Karpas-422 (cell line): ENCODE measurements around the gene CCNJL. TPM values are rescaled to one million over a fixed set of nuclear protein-coding genes. Genes with fewer than 3 reads are reported as not detected.

Source experiments
- DNase-seq: peaks from one replicate; pipeline ENCODE4 v3.0.0-alpha.2; 2015
- H2AFZ ChIP-seq: fragments of 200-600 bp; sonication (generic); 2 replicates; pipeline ENCODE4 v1.6.1; 2014; ENCODE audit warnings: antibody characterized with exemption, low read length, mixed read lengths
- H3K27ac ChIP-seq: fragments of 200-600 bp; sonication (generic); 2 replicates; pipeline ENCODE4 v1.5.1; 2014; ENCODE audit warnings: mild to moderate bottlenecking, low read length, moderate library complexity
- H3K27me3 ChIP-seq: fragments of 200-600 bp; sonication (generic); 2 replicates; pipeline ENCODE4 v1.6.1; 2014; ENCODE audit warnings: low read length, mixed read lengths
- H3K36me3 ChIP-seq: fragments of 200-600 bp; sonication (generic); 2 replicates; pipeline ENCODE4 v1.6.1; 2014; ENCODE audit warnings: low read length, mixed read lengths; ENCODE audit not compliant: insufficient read depth
- H3K4me1 ChIP-seq: fragments of 200-600 bp; sonication (generic); 2 replicates; pipeline ENCODE4 v1.6.1; 2014; ENCODE audit warnings: mild to moderate bottlenecking, low read length, mixed read lengths
- H3K4me2 ChIP-seq: fragments of 200-600 bp; sonication (generic); 2 replicates; pipeline ENCODE4 v1.6.1; 2014; ENCODE audit warnings: low read length, low read depth, mild to moderate bottlenecking; ENCODE audit not compliant: poor library complexity, severe bottlenecking
- H3K4me3 ChIP-seq: fragments of 200-600 bp; sonication (generic); 2 replicates; pipeline ENCODE4 v1.5.1; 2014; ENCODE audit warnings: mild to moderate bottlenecking, antibody characterized with exemption, low read length, mixed read lengths
- H3K79me2 ChIP-seq: fragments of 200-600 bp; sonication (generic); 2 replicates; pipeline ENCODE4 v1.6.1; 2014; ENCODE audit warnings: mild to moderate bottlenecking, low read length, mixed read lengths
- H3K9ac ChIP-seq: fragments of 200-600 bp; sonication (generic); 2 replicates; pipeline ENCODE4 v1.6.0; 2014; ENCODE audit warnings: low read length
- H3K9me2 ChIP-seq: fragments of 200-600 bp; sonication (generic), shearing (Covaris generic); replicated peaks from 2 replicates; pipeline ENCODE4 v1.6.0; 2014; ENCODE audit warnings: mild to moderate bottlenecking, low read length, moderate library complexity; ENCODE audit not compliant: insufficient read depth
- H3K9me3 ChIP-seq: fragments of 300-700, 200-600 bp; sonication (generic); 2 replicates; pipeline ENCODE4 v1.6.1; 2014; ENCODE audit warnings: low read length, mixed read lengths
- H4K20me1 ChIP-seq: fragments of 200-600 bp; sonication (generic); 2 replicates; pipeline ENCODE4 v1.6.1; 2014; ENCODE audit warnings: mild to moderate bottlenecking, antibody characterized with exemption, low read length, low read depth; ENCODE audit not compliant: insufficient read depth
- total RNA-seq: library from RNA; depleted of rRNA; stranded (reverse); fragments of >200 nt; shearing (Covaris generic); gene quantifications from 2 replicates; pipeline ENCODE4 v1.2.3, GENCODE V29; 2014; ENCODE audit warnings: low replicate concordance

CCNJL gene
- total RNA-seq, 1 experiment from 2014 or later = not detected

GRCh38 chr5:160325716-160326115 is 13.4 kb upstream of the CCNJL start:
- no peak overlapping the region for H3K4me2 ChIP-seq
- no peak overlapping the region for H3K9ac ChIP-seq
- H4K20me1 ChIP-seq = no peaks in the 10 kb centered on the region
- no peaks in the 10 kb centered on the region for H3K36me3 ChIP-seq
- H3K9me2 ChIP-seq = no peaks in the 10 kb centered on the region
- no peaks in the 10 kb centered on the region for H3K9me3 ChIP-seq
- no peak overlapping the region for H3K27ac ChIP-seq
- H2AFZ ChIP-seq = no peak overlapping the region
- DNase-seq = no peak
- no peak overlapping the region for H3K4me3 ChIP-seq
- no peaks in the 10 kb centered on the region for H3K79me2 ChIP-seq
- no peaks in the 10 kb centered on the region for H3K4me1 ChIP-seq
- H3K27me3 ChIP-seq = no peaks in the 10 kb centered on the region

GRCh38 chr5:160324886-160325285 is 12.5 kb upstream of the CCNJL start:
- H3K79me2 ChIP-seq = no peaks in the 10 kb centered on the region

DNA sequence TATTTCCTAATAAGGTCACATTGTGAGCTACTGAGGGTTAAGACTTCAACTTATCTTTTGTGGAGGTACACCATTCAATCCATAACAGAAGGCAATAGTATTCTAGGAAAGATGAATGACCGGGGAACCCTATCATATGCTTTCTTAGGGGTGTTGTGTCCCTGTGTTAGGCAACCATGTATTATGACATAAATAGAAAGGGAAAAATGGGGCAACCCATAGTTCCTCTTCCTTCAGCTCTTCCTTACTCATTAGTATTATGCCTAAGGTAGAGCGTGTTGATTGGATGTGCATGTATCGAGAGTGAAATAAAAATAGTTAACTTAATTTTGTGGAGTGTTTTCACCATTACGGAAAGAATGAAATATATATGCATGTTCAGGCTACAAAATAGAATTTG is 6.0 kb upstream of the CCNJL start:
- no peak for DNase-seq
- H3K4me2 ChIP-seq = no peak overlapping the region
- no peaks in the 10 kb centered on the region for H3K27me3 ChIP-seq
- no peaks in the 10 kb centered on the region for H3K36me3 ChIP-seq
- no peaks in the 10 kb centered on the region for H3K9me2 ChIP-seq
- no peaks in the 10 kb centered on the region for H3K79me2 ChIP-seq
- H3K9me3 ChIP-seq = no peaks in the 10 kb centered on the region
- no peak overlapping the region for H3K27ac ChIP-seq
- no peak overlapping the region for H2AFZ ChIP-seq
- H3K9ac ChIP-seq = no peak overlapping the region
- H3K4me1 ChIP-seq = no peaks in the 10 kb centered on the region
- no peaks in the 10 kb centered on the region for H4K20me1 ChIP-seq
- no peak overlapping the region for H3K4me3 ChIP-seq

More at GRCh38 chr5:160324886-160325285, 12.5 kb upstream of the CCNJL start:
- H3K4me1 ChIP-seq = no peaks in the 10 kb centered on the region
- no peaks in the 10 kb centered on the region for H3K9me3 ChIP-seq
- H3K4me2 ChIP-seq = no peak overlapping the region
- no peak overlapping the region for H3K9ac ChIP-seq
- H3K27ac ChIP-seq = no peak overlapping the region
- no peaks in the 10 kb centered on the region for H3K9me2 ChIP-seq
- H2AFZ ChIP-seq = no peak overlapping the region
- H4K20me1 ChIP-seq = no peaks in the 10 kb centered on the region
- no peaks in the 10 kb centered on the region for H3K27me3 ChIP-seq
- no peak overlapping the region for H3K4me3 ChIP-seq
- H3K36me3 ChIP-seq = no peaks in the 10 kb centered on the region
- DNase-seq = no peak

GRCh38 chr5:160317434-160317833 is 5.1 kb upstream of the CCNJL start:
- no peak for DNase-seq
- Histone ChIP-seq H3K27me3 (no peaks in the 10 kb centered on the region), H3K4me3 (no peak overlapping the region), H3K27ac (no peak overlapping the region), H3K79me2 (no peaks in the 10 kb centered on the region), H4K20me1 (no peaks in the 10 kb centered on the region), H3K9me2 (no peaks in the 10 kb centered on the region), H3K4me2 (no peak overlapping the region), H3K9ac (no peak overlapping the region), H3K4me1 (no peaks in the 10 kb centered on the region), H3K36me3 (no peaks in the 10 kb centered on the region), H3K9me3 (no peaks in the 10 kb centered on the region), H2AFZ (no peak overlapping the region)

- H3K27ac ChIP-seq = no peak overlapping the region
- H3K4me1 ChIP-seq = no peaks in the 10 kb centered on the region
- no peak overlapping the region for H3K9ac ChIP-seq
- H3K79me2 ChIP-seq = no peaks in the 10 kb centered on the region
- H3K4me2 ChIP-seq = no peak overlapping the region
- H3K4me3 ChIP-seq = no peak overlapping the region
- H3K9me3 ChIP-seq = no peaks in the 10 kb centered on the region
- no peaks in the 10 kb centered on the region for H3K36me3 ChIP-seq
- H3K9me2 ChIP-seq = no peaks in the 10 kb centered on the region
- no peak overlapping the region for H2AFZ ChIP-seq
- H3K27me3 ChIP-seq = no peaks in the 10 kb centered on the region
- no peak for DNase-seq
- H4K20me1 ChIP-seq = no peaks in the 10 kb centered on the region
Measured at GRCh38 chr5:160315968-160316367, 3.6 kb upstream of the CCNJL start.

DNA sequence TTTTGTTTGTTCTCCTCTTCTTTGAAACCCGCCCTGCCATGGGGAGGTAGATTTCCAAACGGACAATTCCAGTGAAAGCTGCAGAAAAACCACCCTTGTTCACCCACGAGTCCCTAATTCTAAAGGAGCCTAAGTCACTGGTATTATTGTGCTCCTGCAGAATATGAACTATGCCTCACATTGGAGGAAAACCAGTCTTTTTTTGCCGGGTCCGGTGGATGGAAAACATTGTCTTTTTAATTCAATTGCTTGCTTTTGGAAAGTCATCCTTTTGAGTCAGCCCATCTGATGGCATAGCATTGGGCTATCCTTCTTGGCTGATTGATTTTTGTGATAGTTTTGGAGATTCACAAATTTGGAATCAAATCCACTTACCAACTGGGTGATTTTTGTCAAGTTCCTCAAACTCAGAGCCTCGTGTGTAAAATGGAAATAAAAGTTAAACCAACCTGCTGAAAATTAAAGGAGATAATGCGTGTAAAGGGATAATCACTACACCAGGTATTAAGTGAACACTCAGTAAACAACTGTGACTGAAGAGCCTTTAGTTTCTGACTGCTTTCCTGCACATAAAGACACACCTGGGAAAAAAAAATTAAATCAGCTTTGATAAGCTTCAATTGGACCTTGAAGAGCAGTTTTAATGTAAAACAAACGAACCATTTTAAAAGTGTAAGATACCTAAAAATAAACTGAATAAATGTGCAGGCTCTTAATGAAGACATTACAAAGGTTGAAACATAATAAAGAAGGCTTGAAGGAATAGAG is 780 bp upstream of the CCNJL start:
- Histone ChIP-seq H3K79me2 (no peaks in the 10 kb centered on the region), H3K9ac (no peak overlapping the region), H3K9me2 (no peaks in the 10 kb centered on the region), H3K9me3 (no peaks in the 10 kb centered on the region), H3K36me3 (no peaks in the 10 kb centered on the region), H3K4me1 (no peaks in the 10 kb centered on the region), H3K4me3 (no peak overlapping the region), H3K27ac (no peak overlapping the region), H4K20me1 (no peaks in the 10 kb centered on the region), H3K4me2 (no peak overlapping the region), H3K27me3 (no peaks in the 10 kb centered on the region), H2AFZ (no peak overlapping the region)
- DNase-seq = no peak

- Histone ChIP-seq H3K4me3 (no peak overlapping the region), H3K9me2 (no peaks in the 10 kb centered on the region), H3K4me1 (no peaks in the 10 kb centered on the region), H3K4me2 (no peak overlapping the region), H3K36me3 (no peaks in the 10 kb centered on the region), H2AFZ (no peak overlapping the region), H3K9me3 (no peaks in the 10 kb centered on the region), H3K79me2 (no peaks in the 10 kb centered on the region), H3K27me3 (no peaks in the 10 kb centered on the region), H3K9ac (no peak overlapping the region), H4K20me1 (no peaks in the 10 kb centered on the region), H3K27ac (no peak overlapping the region)
- no peak for DNase-seq
Measured at GRCh38 chr5:160311491-160312133, 752 bp downstream of the CCNJL start.

- H3K4me3 ChIP-seq = no peak overlapping the region
Measured at GRCh38 chr5:160310552-160311295, 1.6 kb downstream of the CCNJL start.

More at GRCh38 chr5:160310552-160311295, 1.6 kb downstream of the CCNJL start:
- Histone ChIP-seq H3K4me1 (no peaks in the 10 kb centered on the region), H3K79me2 (no peaks in the 10 kb centered on the region), H3K9ac (no peak overlapping the region), H3K9me2 (no peaks in the 10 kb centered on the region), H2AFZ (no peak overlapping the region), H3K27ac (no peak overlapping the region), H3K9me3 (no peaks in the 10 kb centered on the region), H3K36me3 (no peaks in the 10 kb centered on the region), H3K27me3 (no peaks in the 10 kb centered on the region), H4K20me1 (no peaks in the 10 kb centered on the region), H3K4me2 (no peak overlapping the region)
- DNase-seq = no peak
